OCI-LY1 (cell line): ENCODE results near the gene PRPSAP1.
A peak's percentile ranks its signal among the peaks of the same experiment; 100 is the strongest.

Source experiments
- H2AFZ ChIP-seq: fragments of 200-600 bp; sonication (generic), shearing (Covaris generic); 2 replicates; pipeline ENCODE4 v1.6.0; 2014; ENCODE audit warnings: antibody characterized with exemption, mild to moderate bottlenecking, low read length
- H3F3A ChIP-seq: fragments of 200-600 bp; sonication (generic), shearing (Covaris generic); 2 replicates; pipeline ENCODE4 v1.6.0; 2014; ENCODE audit warnings: mild to moderate bottlenecking, antibody characterized with exemption, low read length, moderate library complexity; ENCODE audit not compliant: insufficient read depth
- H3K27ac ChIP-seq: fragments of 200-600 bp; sonication (generic); 2 replicates; pipeline ENCODE4 v1.5.1; 2014; ENCODE audit warnings: low read length, mixed run types, mild to moderate bottlenecking, low read depth; ENCODE audit not compliant: poor library complexity, severe bottlenecking
- H3K27me3 ChIP-seq: fragments of 200-600 bp; sonication (generic); 2 replicates; pipeline ENCODE4 v1.6.0; 2014; ENCODE audit warnings: antibody characterized with exemption, mild to moderate bottlenecking, low read length, moderate library complexity; ENCODE audit not compliant: insufficient read depth
- H3K36me3 ChIP-seq: fragments of 200-600 bp; sonication (generic); 2 replicates; pipeline ENCODE4 v1.6.1; 2014; ENCODE audit warnings: mild to moderate bottlenecking, antibody characterized with exemption, low read length, moderate library complexity, mixed read lengths; ENCODE audit not compliant: insufficient read depth
- H3K4me1 ChIP-seq: fragments of 200-600 bp; sonication (generic); 2 replicates; pipeline ENCODE4 v1.5.1; 2014; ENCODE audit warnings: mild to moderate bottlenecking, low read length, moderate library complexity; ENCODE audit not compliant: insufficient read depth, severe bottlenecking
- H3K4me2 ChIP-seq: fragments of 200-600 bp; sonication (generic), shearing (Covaris generic); 2 replicates; pipeline ENCODE4 v1.6.1; 2014; ENCODE audit warnings: low read length
- H3K4me3 ChIP-seq: fragments of 200-600 bp; sonication (generic); 2 replicates; pipeline ENCODE4 v1.5.1; 2014; ENCODE audit warnings: low read length, low read depth, mild to moderate bottlenecking, mixed read lengths; ENCODE audit not compliant: poor library complexity, severe bottlenecking
- H3K79me2 ChIP-seq: fragments of 200-600 bp; shearing (Covaris generic); 2 replicates; pipeline ENCODE4 v1.6.1; 2016; ENCODE audit warnings: mixed run types, low read length, mixed read lengths; ENCODE audit not compliant: insufficient read depth
- H3K9ac ChIP-seq: fragments of 200-600 bp; sonication (generic), shearing (Covaris generic); 2 replicates; pipeline ENCODE4 v1.6.1; 2014; ENCODE audit warnings: mild to moderate bottlenecking, low read length, mixed read lengths
- H3K9me2 ChIP-seq: fragments of 200-600 bp; sonication (generic), shearing (Covaris generic); 2 replicates; pipeline ENCODE4 v1.6.1; 2014; ENCODE audit warnings: low read depth, mild to moderate bottlenecking, low read length, mixed read lengths
- H3K9me3 ChIP-seq: fragments of 200-600 bp; shearing (Covaris generic); 2 replicates; pipeline ENCODE4 v1.6.1; 2014; ENCODE audit warnings: low read length, mixed read lengths
- H4K20me1 ChIP-seq: fragments of 200-600 bp; sonication (generic), shearing (Covaris generic); 2 replicates; pipeline ENCODE4 v1.6.0; 2016; ENCODE audit warnings: mild to moderate bottlenecking, low read length; ENCODE audit not compliant: insufficient read depth
- CTCF ChIP-seq: fragments of 200-600 bp; sonication (generic), shearing (Covaris generic); IDR thresholded peaks from 2 replicates; pipeline ENCODE4 v1.5.1; 2017; ENCODE audit warnings: mild to moderate bottlenecking, antibody characterized with exemption, low read length, moderate library complexity, mixed read lengths
- EZH2 ChIP-seq: fragments of 200-600 bp; sonication (generic), shearing (Covaris generic); IDR thresholded peaks from 2 replicates; pipeline ENCODE4 v1.8.0; 2017; ENCODE audit warnings: borderline replicate concordance, mixed run types, mild to moderate bottlenecking, antibody characterized with exemption, low read length, moderate library complexity, mixed read lengths

PRPSAP1 gene

GRCh38 chr17:76260220-76260619 lies 93.5 kb downstream of the PRPSAP1 start:
- Histone ChIP-seq H3K27me3 (no peaks in the 10 kb centered on the region), H3K79me2 (no peaks in the 10 kb centered on the region), H3K9me2 (no peaks in the 10 kb centered on the region), H4K20me1 (no peaks in the 10 kb centered on the region), H3K4me3 (no peak overlapping the region), H3F3A (no peaks in the 10 kb centered on the region), H3K9ac (no peak overlapping the region), H2AFZ (no peak overlapping the region), H3K36me3 (no peaks in the 10 kb centered on the region), H3K4me1 (peaks cover 49% of the 10 kb centered on the region), H3K9me3 (no peaks in the 10 kb centered on the region), H3K4me2 (peak overlapping the region; percentile 4; the same call in 1 of the 2 replicates), H3K27ac (peak overlapping the region; percentile 49)
- no peak for TF ChIP-seq EZH2
- TF ChIP-seq CTCF = no peak
